Measurements from ENCODE around the gene LMOD1.
"Not testable (repeated sequence)": the region's sequence is repeated elsewhere in the genome, so short reads cannot be mapped to it uniquely, and the experiment has no call there.

The LMOD1 gene

DNA sequence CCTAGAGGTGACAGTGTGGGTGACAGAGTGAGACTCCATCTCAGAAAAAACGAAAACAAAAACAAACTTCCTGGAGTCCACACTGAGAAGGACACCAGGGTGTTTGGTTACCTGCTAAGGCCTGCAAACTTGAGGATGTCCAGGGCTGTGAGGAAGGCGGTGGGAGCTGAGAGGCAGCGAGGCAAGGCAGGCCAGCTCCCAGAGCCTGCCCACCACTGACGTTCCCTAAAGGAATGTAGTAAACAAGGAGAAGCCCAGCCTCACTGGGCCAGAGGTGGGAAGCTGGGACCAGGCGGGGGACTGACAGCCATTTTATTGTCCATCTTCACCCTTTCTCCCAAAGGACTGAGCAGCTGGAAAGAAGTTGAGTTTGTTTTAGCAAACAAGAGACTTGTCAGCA lies 33.5 kb downstream of the LMOD1 start:
- peak; percentile 27 for DNase-seq

- no peak for DNase-seq
These were observed 34.3 kb downstream of the LMOD1 start for GRCh38 chr1:201911826-201912571.

DNA sequence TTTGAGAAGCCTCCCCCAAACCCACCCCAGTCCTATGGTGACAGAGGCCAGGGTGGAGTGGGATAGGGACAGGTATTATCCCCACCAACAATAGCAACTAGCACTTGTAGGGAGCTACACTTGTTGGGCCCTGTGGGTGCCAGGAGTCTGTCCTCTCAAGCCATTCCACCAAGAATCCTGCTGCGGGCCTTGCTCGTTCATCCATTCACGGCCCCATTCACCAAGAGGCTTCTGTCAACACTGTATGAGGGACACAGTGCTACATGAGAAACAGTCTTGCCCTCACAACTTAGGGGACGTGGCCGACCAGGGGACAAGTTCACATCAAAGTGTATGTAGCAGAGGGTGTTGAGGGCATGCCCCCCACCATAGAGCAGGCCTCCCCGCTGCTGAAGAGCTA lies 38.7 kb downstream of the LMOD1 start:
- no peak for DNase-seq

DNA sequence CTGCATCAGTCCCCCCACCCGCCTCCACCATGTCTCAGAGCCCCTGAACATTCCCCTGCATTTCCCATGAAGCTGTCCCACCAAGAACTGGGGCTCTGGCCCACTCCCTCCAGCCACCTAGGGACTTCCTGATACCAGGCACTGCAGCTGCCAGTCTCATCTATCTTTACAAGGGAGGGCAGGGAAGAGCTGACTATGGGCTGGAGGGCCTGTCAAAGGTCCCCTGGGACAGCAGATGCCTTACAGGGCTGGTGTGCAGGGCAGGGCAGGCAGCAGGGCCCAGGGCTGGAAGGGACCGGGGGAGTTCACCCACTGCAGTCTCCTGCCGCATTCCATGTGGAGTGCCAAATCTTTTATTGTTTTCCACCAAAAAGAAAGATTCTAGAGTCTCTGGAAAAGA lies 40.0 kb downstream of the LMOD1 start:
- DNase-seq, result no peak

GRCh38 chr1:201905234-201905890 lies 41.0 kb downstream of the LMOD1 start:
- no peak for DNase-seq

- peak; percentile 99 for DNase-seq
These were observed 41.8 kb downstream of the LMOD1 start for GRCh38 chr1:201904579-201904978.

GRCh38 chr1:201903135-201903534 lies 43.2 kb downstream of the LMOD1 start:
- DNase-seq, result peak; percentile 72

DNA sequence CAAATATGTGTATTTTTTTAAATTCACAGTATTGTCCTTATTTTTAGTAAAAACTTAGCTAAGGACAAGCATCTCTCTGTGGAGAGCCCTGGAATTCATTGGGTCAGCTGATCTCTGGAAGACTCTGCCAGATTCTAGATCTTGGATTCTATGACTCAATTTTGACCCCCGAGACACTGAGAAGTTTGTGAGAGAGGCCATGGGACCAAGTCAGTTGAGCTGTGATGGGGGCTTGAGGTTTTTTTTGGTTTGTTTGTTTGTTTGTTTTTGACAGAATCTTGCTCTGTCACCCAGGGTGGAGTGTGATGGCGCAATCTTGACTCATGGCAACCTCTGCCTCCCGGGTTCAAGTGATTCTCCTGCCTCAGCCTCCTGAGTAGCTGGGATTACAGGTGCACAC lies 44.1 kb downstream of the LMOD1 start:
- peak; percentile 63 for DNase-seq

- DNase-seq, result not testable (repeated sequence)
These were observed 45.3 kb downstream of the LMOD1 start for GRCh38 chr1:201901036-201901435.

DNA sequence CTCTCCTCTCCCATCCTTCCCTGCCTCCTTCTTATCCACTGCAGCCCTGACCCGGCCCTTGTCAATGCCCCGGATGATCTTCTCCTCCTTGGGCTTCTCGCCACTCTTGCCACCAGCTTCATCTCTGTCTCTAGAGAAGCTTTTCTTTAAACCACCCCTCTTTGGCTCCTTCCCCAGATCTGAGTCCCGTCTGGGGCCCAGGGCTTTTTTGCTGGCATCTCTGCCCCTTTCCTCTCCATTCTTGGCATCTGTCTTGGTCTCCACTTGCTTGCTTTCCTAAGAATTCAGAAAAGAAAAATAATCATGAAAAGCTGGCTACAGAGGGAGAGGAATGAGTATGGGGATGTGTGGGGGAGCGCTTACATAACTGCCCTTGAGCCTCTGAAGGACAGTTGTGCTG lies 45.9 kb downstream of the LMOD1 start:
- no peak for DNase-seq

DNA sequence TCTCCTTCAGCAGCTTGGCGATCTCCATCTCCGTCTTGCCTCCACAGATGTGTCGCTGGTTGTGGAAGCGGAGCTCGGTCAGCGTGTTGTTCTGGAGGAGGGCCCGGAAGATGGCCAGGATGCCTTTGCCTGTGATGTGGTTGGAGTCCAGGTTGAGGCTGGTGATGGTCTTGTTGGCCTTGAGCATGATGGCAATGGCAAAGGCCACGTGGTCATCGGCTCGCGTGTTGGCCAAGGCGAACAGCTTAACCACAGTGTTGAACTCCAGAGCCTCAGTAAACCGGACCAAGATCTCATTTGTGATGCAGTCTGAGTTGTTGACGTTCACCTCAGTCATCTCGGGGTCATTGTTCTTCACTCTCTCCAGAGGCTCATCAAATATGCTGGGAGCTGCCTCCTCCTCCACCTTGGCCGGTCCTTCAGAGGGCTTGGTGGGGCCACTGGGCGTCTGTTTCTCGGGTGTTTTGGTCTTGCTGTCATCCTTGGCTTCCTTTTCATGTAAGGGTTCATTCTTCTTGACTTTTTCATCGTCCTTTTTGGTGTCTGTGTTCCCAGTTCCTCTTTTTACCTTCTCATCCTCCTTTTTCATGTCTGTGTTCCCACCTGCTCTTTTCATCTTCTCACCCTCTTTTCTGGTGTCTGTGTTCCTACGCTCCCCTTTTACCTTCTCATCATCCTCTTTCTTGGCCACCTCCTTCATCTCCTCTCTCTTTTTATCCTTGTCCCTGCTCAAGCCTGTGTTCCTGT lies 46.5 kb downstream of the LMOD1 start:
- no peak for DNase-seq

DNA sequence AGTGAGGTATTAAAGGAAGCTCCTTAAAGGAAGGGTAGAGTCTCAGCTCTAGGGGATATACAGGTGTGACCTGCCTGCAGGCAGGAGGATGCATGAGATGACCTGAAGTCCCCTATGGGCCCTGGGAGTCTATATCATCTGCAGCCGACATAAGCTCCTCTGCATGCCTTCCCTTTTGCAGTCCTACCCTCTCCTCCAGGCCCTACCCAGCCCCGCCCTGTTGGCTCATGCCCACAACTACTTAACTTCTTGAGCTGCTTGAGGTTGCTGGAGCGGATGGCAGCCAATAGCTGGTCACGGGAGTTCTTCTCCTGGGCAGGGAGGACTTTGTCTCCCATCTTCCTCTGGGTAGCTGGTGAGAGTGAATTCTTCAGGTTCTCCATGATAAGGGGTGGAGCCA lies 47.4 kb downstream of the LMOD1 start:
- no peak for DNase-seq

- DNase-seq, result no peak
These were observed 48.0 kb downstream of the LMOD1 start for GRCh38 chr1:201898240-201898894.

GRCh38 chr1:201896951-201897391 lies 49.4 kb downstream of the LMOD1 start:
- peak; percentile 84 for DNase-seq

- DNase-seq, result peak; percentile 90
These were observed 50.2 kb downstream of the LMOD1 start for GRCh38 chr1:201895913-201896807.

- no peak for DNase-seq
These were observed 51.2 kb downstream of the LMOD1 start for GRCh38 chr1:201895120-201895665.

DNA sequence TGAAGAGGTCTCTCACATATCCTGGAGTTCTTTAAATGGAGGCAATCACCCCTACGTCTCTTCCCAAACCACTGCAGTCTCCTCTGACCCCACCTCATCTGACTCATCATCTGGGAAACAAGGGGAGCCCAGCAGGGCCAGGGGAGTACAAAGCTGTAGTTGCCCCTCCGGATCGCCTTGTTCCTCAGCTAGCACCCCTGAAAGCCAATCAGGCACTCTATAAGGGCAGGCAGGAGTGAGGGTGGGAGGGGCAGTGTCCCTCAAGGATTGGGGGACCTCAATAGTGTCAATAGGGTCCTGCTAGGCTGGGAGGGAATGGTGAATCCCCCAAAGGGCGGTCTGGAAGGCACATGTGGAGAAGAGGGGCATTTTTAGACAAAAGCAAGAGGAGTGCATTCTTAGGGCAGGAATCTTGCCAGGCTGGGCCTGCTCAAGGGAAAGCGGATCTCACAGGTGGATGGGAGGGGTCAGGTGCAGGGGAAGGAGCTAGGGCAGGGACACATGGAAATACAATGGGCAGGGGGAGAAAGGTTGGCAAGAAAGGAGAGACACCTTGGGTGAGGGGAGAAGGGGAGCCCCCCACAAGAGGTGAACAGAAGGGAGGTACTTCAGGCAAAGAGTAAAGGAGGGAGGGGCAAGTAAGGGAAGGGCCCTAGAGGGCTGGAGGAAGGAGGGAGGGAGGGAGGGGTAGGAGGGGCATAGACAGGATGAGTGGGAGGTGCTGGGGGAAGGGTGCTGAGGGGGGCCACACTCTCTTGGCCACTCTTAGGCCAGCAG lies 51.8 kb downstream of the LMOD1 start:
- no peak for DNase-seq

DNA sequence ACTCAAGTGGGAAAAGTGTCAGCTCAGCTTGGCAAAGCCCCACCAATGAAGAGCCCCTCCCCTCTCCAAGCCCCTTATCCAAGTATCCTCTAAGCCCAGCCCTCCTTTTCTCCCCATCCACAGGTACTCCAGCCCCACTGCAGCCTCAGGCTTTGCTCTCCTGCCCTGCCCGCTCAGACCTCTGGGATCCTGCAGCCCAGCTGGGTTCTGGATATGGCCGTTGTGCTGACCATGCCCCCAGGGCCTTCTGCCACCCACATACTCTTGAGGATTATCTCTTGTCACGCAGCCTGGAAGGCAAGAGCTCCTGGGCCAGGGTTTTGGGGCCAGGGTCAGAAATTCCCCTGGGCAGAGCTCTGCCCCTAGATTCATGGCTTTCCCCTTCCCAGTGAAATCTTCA lies 52.9 kb downstream of the LMOD1 start:
- no peak for DNase-seq

DNA sequence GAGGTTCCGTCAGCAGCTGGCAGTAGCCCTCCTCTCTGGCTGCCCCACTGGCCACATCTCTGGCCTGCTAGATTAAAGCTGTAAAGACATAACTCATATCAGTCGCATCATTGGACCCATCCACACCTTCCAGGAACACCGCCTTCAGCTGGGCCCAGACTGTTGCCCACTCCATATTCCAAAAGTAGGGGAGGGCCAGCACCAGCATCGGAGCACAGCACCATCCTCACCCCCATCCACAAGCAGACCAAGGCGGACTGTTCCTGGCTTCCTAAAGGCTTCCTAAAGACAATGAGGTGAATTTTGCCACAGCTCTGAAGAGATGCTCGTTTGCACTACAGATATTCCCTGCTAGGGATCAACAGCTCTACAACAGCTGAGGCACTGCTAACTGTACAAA lies 54.1 kb downstream of the LMOD1 start:
- DNase-seq, result no peak

- DNase-seq, result no peak
These were observed 54.8 kb downstream of the LMOD1 start for GRCh38 chr1:201891451-201892045.
